GM12801 (cell line): ENCODE results near the gene TRAPPC1.

Source experiments
- TF ChIP-seq, protein P1 (sequence below): IDR thresholded peaks from one replicate; pipeline ENCODE4 v1.5.1; 2011; ENCODE audit warnings: control low read depth; ENCODE audit not compliant: insufficient read length; ENCODE audit errors: extremely low read depth

The TRAPPC1 gene

DNA sequence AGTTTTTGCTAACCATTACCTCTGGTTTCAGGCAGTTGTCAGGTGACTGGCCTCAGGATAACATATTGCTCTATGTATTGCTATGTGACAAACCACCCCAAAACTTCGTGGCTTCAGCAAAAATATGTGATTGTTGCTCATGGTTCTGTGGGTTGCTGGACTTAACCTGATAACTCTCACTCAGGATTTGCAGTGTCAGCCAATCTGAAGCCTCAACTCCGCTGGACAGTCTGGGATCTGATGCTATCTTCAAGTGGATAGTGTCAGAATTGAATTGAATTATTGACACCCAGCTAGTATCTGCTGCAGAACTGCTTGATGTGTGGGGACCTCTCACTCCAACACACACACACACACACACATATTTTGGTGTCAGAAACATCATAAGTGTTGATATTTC is 36.0 kb upstream of the TRAPPC1 start:
- TF ChIP-seq, protein P1, sequence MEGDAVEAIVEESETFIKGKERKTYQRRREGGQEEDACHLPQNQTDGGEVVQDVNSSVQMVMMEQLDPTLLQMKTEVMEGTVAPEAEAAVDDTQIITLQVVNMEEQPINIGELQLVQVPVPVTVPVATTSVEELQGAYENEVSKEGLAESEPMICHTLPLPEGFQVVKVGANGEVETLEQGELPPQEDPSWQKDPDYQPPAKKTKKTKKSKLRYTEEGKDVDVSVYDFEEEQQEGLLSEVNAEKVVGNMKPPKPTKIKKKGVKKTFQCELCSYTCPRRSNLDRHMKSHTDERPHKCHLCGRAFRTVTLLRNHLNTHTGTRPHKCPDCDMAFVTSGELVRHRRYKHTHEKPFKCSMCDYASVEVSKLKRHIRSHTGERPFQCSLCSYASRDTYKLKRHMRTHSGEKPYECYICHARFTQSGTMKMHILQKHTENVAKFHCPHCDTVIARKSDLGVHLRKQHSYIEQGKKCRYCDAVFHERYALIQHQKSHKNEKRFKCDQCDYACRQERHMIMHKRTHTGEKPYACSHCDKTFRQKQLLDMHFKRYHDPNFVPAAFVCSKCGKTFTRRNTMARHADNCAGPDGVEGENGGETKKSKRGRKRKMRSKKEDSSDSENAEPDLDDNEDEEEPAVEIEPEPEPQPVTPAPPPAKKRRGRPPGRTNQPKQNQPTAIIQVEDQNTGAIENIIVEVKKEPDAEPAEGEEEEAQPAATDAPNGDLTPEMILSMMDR: no peak

DNA sequence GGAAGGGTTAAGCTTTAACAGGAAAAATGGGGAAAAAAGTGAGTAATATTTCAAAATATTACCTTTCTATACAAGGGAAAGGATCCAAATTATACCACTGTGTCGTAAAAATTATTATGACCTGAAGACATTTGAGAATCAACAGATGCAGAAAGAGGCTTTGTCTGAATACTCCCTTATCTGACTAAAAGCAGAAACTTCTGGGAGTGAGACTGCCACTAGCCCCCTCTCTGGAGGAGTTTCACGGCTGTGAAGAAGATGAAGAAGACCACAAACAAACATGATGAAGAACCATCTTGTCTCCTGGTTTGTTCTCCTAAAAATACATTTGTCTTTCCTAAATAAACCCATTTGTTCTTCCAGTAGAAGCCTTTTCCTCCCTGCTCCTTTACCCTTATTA is 29.7 kb upstream of the TRAPPC1 start:
- TF ChIP-seq, protein P1: no peak

DNA sequence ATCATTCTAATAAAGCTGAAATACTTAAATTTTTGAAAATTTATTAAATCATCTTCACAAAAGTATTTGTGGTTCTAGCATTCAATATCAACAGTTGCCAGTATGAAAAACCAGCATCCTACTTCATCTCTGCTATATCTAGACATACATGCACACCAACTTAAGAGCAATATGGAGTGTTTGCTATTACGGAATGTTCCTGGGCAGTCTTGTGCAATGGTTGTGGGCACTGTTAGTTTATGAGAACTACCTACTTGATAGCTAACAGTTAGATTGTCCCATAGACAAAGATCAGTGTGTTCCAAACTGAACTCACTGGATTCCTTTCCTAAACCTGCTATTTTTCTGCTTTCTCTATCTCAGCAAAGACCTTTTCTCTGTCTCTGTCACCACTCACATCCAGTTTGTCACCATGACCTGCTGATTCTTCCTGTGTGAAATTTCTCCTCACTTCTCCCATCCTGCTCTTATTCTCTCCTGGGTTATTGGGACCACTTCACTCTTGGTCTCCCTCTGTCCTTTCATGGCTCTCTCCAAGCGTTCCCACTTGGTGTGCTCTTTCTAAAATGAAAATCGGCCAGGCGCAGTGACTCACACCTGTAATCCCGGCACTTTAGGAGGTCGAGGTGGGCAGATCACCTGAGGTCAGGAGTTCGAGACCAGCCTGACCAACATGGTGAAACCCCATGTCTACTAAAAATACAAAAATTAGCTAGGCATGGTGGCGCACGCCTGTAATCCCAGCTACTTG is 27.9 kb upstream of the TRAPPC1 start:
- TF ChIP-seq, protein P1: no peak

DNA sequence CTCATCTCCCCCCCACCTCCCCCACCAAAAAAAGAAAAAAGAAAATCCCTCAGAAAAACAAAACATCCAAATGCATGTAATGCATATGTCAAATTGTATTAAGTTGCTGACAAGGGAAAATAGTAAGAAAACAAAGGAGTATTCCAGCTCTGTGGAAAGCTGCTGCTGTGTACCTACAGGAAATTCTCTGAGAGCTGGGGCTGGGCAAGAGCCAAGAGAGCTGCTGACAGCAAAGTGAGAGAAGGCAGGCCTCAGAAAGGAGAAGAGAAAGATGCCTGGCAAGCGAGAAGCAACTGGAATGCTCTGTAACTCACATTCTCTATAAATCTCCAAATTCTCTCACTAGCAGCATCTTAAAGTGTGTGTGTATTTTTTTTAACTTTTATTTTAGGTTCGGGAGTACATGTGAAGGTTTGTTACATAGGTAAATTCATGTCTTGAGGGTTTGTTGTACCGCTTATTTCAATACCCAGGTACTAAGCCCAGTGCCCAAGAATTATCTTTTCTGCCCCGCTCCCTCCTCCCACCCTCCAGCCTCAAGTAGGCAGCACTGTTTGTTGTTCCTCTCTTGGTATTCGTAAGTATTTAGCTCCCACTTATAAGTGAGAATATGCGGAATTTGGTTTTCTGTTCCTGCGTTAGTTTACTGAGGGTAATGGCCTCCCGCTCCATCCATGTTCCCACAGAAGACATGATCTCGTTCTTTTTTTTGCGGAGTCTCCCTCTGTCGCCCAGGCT is 24.7 kb upstream of the TRAPPC1 start:
- TF ChIP-seq, protein P1: no peak

DNA sequence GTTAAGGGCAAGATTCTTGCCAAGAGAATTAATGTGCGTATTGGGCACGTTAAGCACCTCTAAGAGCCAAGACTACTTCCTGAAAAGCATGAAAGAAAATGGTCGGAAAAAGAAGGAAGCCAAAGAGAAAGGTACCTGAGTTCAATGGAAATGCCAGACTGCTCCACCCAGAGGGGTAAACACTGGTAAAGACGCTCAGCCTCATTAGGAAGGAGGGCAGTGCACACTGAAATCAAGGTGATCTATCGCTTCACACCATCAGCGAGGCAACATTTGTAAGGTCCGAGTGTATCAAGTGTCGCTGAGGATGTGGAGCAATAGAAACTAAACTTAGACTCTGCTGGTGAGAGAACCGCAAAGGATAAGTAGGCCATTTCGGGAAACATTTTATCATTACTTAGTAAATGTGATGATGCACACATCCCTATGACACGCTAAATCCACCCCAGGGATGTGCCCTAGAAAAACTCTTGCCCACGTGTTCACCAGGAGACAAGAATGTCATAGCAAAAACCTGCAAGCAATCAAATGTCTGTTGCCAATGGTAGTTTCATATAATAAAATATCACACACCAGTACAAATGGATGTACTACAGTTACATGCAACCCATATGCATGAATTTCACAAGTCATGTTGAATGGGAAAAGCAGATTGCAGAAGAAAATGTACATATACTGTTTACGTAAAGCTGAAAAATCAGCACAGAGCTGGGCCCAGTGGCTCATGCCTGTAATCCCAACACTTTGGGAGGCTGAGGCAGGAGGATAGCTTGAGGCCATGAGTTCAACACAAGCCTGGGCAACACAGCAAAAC is 23.9 kb upstream of the TRAPPC1 start:
- TF ChIP-seq, protein P1: no peak

- TF ChIP-seq, protein P1: no peak
These were observed 19.5 kb upstream of the TRAPPC1 start for GRCh38 chr17:7951143-7951792.

GRCh38 chr17:7950578-7950977 is 18.8 kb upstream of the TRAPPC1 start:
- TF ChIP-seq, protein P1: no peak
